ENCODE data around the gene DCAF11. TPM values are rescaled to one million over a fixed set of nuclear protein-coding genes. Genes with fewer than 3 reads are reported as not detected.

Gene DCAF11
- total RNA-seq, 1 donor from 2014 or later = 42.6 TPM

DNA sequence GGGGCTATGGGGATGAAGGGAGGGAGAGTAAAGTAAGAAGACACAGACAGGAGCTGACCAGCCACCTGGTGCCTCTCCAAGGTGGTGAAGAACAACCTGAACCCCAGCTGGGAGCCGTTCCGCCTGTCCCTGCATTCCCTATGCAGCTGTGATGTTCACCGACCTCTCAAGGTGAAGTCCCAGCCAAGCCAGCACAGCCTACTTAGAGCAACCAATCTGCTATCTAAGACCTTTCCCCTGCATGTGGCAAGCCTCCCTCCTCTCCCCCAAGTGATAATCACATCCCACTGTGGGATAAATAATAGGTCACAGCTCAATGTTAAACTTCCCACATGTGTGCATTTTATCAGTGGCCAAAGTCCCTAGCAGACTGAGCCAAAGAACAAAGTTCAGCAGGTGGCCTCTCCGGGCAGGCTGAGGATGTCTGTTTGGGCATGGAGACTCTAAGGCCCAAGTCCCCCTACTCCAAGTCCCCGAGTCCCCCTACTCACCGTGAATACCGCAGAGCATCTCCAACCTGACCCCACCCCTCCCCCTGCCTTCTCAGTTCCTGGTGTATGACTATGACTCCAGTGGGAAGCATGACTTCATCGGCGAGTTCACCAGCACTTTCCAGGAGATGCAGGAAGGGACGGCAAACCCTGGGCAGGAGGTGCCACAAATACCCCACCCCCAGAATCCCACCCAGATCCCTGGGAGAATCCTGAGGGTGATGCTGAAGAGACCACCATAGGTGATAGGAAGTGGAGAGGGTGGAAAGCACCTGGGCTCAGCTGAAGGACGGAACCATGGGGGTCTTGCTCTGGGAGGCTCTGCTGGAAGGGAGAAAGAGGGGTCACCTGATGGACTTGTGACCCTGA, 39.7 kb upstream of the DCAF11 start:
- no peak overlapping the region for H3K4me3 ChIP-seq (ENCODE audit: low read depth, low read length)
- TF ChIP-seq, protein P1, sequence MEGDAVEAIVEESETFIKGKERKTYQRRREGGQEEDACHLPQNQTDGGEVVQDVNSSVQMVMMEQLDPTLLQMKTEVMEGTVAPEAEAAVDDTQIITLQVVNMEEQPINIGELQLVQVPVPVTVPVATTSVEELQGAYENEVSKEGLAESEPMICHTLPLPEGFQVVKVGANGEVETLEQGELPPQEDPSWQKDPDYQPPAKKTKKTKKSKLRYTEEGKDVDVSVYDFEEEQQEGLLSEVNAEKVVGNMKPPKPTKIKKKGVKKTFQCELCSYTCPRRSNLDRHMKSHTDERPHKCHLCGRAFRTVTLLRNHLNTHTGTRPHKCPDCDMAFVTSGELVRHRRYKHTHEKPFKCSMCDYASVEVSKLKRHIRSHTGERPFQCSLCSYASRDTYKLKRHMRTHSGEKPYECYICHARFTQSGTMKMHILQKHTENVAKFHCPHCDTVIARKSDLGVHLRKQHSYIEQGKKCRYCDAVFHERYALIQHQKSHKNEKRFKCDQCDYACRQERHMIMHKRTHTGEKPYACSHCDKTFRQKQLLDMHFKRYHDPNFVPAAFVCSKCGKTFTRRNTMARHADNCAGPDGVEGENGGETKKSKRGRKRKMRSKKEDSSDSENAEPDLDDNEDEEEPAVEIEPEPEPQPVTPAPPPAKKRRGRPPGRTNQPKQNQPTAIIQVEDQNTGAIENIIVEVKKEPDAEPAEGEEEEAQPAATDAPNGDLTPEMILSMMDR (conservative IDR thresholded peaks at IDR 0.05; ENCODE audit: low read depth, low read length) = no peak
- DNase-seq (ENCODE audit: low read depth) = no peak

DNA sequence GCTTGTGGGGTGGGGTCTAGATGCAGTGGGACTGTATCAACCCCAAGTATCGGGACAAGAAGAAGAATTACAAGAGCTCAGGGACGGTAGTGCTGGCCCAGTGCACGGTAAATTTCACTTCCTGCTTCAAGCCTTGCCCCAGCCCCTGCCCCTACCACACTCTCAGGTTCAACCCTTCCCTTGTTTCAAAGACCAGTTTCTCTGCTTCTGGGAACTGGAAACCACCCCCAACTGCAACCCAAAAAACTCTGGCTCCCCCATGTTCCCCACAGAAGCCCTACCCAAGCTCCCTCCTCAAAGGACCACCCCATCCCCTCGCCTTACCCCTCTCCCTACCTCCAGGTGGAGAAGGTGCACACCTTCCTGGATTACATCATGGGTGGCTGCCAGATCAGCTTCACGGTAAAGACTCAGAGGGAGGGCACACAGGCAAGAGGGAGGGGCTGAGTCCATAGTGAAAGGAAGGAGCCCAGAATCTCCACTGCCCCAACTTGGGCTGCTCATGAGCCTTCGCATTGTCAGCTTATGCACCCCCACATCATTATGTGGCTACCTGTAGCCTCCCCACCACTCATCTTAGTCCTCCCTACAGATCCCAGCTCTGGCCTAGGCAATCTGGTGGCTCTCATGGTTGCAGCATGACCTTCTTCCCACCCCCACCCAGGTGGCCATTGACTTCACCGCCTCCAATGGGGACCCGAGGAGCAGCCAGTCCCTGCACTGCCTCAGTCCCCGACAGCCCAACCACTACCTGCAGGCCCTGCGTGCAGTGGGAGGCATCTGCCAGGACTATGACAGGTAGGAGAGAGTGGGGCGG, 38.9 kb upstream of the DCAF11 start:
- TF ChIP-seq, protein P1 (conservative IDR thresholded peaks at IDR 0.05; ENCODE audit: low read depth, low read length) = no peak
- no peak overlapping the region for H3K4me3 ChIP-seq (ENCODE audit: low read depth, low read length)
- no peak for DNase-seq (ENCODE audit: low read depth)

DNA sequence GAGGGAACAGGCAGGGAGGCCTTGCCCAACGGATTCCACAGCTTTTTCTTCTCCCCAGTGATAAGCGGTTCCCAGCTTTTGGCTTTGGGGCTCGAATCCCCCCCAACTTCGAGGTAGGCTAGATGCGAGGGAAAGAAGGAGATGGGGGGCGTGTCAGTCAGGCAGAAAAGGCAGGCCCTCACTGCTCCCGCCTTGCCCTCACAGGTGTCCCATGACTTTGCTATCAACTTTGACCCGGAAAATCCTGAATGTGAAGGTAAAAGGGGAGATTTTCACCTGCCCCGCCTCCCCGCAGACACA, 38.3 kb upstream of the DCAF11 start:
- no peak overlapping the region for H3K4me3 ChIP-seq (ENCODE audit: low read depth, low read length)
- no peak for DNase-seq (ENCODE audit: low read depth)
- TF ChIP-seq, protein P1 (conservative IDR thresholded peaks at IDR 0.05; ENCODE audit: low read depth, low read length) = no peak

DNA sequence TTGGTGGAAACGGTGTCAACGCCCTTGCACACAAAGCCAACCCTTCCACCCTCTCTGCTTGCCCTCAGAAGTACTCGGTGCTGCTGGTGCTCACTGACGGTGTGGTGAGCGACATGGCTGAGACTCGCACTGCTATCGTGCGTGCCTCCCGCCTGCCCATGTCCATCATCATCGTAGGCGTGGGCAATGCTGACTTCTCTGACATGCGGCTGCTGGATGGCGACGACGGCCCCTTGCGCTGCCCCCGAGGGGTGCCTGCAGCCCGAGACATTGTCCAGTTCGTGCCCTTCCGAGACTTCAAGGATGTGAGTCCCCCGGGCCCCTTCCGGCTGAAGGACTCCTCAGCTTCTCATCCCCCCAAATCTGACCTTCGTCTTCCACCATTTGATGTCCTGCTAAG, 37.5 kb upstream of the DCAF11 start:
- H3K4me3 ChIP-seq (ENCODE audit: low read depth, low read length) = no peak overlapping the region
- TF ChIP-seq, protein P1 (conservative IDR thresholded peaks at IDR 0.05; ENCODE audit: low read depth, low read length) = no peak
- no peak for DNase-seq (ENCODE audit: low read depth)

- DNase-seq (ENCODE audit: low read depth) = no peak
- TF ChIP-seq, protein P1 (conservative IDR thresholded peaks at IDR 0.05; ENCODE audit: low read depth, low read length) = no peak
- H3K4me3 ChIP-seq (ENCODE audit: low read depth, low read length) = no peak overlapping the region
Measured at GRCh38 chr14:24078146-24078545, 36.4 kb upstream of the DCAF11 start.

GRCh38 chr14:24079491-24080141, 35.0 kb upstream of the DCAF11 start:
- TF ChIP-seq, protein P1 (conservative IDR thresholded peaks at IDR 0.05; ENCODE audit: low read depth, low read length) = no peak
- DNase-seq (ENCODE audit: low read depth) = no peak
- H3K4me3 ChIP-seq (ENCODE audit: low read depth, low read length) = no peak overlapping the region

All from epithelial cell of proximal tubule (primary cell).